RWPE1 (cell line): ENCODE measurements around the gene DEFB126.
"Not testable (repeated sequence)": the region's sequence is repeated elsewhere in the genome, so short reads cannot be mapped to it uniquely, and the experiment has no call there.

Experiments used
- CTCF ChIA-PET: fragments of 350-600 bp; sonication (Branson Sonifier 250); formaldehyde crosslinking; extraction: SDS; loops from one replicate; lab custom pipeline; 2021; lab: Yijun Ruan, JAX
- POLR2A ChIA-PET: fragments of 400-600 bp; formaldehyde crosslinking; extraction: SDS; loops from one replicate; lab custom pipeline; 2020; ENCODE audit warnings: antibody characterized with exemption; ENCODE audit not compliant: low non-redundant PET; lab: Yijun Ruan, JAX
- DNase-seq: peaks from one replicate; pipeline ENCODE4 v3.0.0; 2012; ENCODE audit warnings: low spot score
- H3K27ac ChIP-seq: fragments of 450-650 bp; 2 replicates; pipeline ENCODE4 v1.5.1; 2017
- TF ChIP-seq, protein P1 (sequence below): fragments of 450-650 bp; conservative IDR thresholded peaks from 2 replicates; pipeline ENCODE4 v1.5.1; 2017; ENCODE audit warnings: low read depth, mild to moderate bottlenecking

Gene DEFB126

DNA sequence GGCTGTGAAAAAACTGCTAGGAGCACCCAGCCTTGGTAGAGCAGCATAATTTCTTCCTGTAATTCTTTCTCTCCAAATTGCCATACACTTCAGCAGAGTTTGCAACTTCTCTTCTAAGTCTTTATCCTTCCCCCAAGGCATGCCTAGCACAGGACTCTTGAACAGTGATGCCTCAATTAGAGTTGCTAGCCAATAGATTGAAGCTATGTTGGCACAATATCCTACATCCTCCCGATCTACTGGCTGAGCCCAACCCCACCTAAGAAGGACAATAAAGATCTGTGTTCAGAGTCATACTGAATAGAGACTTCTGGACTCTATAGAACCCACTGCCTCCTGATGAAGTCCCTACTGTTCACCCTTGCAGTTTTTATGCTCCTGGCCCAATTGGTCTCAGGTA, at the start of gene DEFB126:
DEFB126 (plus strand) TSS at position 301 of the 400 bp plus-strand sequence; CDS start at position 340, 39 bp downstream.
- POLR2A ChIA-PET = no interaction called here
- CTCF ChIA-PET = no interaction called here
- DNase-seq = no peak
- H3K27ac ChIP-seq = no peak within 1 kb of the TSS
- TF ChIP-seq, protein P1, sequence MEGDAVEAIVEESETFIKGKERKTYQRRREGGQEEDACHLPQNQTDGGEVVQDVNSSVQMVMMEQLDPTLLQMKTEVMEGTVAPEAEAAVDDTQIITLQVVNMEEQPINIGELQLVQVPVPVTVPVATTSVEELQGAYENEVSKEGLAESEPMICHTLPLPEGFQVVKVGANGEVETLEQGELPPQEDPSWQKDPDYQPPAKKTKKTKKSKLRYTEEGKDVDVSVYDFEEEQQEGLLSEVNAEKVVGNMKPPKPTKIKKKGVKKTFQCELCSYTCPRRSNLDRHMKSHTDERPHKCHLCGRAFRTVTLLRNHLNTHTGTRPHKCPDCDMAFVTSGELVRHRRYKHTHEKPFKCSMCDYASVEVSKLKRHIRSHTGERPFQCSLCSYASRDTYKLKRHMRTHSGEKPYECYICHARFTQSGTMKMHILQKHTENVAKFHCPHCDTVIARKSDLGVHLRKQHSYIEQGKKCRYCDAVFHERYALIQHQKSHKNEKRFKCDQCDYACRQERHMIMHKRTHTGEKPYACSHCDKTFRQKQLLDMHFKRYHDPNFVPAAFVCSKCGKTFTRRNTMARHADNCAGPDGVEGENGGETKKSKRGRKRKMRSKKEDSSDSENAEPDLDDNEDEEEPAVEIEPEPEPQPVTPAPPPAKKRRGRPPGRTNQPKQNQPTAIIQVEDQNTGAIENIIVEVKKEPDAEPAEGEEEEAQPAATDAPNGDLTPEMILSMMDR = no peak

DNA sequence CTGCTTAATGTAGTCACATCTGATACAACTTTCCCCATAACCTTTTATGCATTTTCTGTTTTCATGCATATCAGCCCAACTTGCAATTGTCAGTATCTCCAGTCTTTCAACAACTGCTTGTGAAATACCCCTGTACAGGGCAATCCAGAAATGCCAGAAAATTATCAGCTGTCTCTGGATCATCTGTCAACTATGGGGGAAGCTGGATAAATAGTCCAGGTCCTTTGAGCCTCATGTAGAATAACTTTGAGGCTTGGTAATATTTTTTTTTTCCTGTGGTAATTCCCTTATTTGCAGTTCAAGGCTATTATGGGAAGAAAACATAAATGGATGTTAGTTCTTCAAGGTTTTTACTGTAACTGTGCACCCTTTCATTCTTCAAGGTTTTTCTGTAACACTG, 48.7 kb upstream of the DEFB126 start:
- CTCF ChIA-PET = no interaction called here
- DNase-seq = no peak
- H3K27ac ChIP-seq = no peak overlapping the region
- TF ChIP-seq, protein P1 = no peak
- POLR2A ChIA-PET = no interaction called here

DNA sequence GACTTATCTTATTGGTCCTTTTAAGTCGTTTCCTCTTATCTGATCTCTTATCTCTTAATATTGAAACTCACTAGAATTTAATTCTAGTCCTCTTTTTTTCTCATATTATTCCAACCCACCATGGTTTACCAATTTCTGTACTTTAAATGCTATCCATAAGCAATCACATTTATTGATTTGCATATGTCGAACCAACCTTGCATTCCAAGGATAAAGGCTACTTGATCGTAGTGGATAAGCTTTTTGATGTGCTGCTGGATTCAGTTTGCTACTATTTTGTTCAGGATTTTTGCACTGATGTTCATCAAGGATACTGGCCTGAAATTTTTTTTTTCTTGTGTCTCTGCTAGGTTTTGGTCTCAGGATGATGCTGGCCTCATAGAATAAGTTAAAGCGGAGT, 47.2 kb upstream of the DEFB126 start:
- ChIA-PET POLR2A (no interaction called here), CTCF (interaction anchor here (0.6 kb wide), 1 partner anchor 52 kb away, joined by 5 read pairs; no protein-coding TSS in a partner anchor)
- TF ChIP-seq, protein P1 = no peak
- no peak overlapping the region for H3K27ac ChIP-seq
- no peak for DNase-seq

GRCh38 chr20:97691-98090, 44.7 kb upstream of the DEFB126 start:
- POLR2A ChIA-PET, H3K27ac ChIP-seq, DNase-seq, CTCF ChIA-PET: not testable (repeated sequence)

- ChIA-PET POLR2A (no interaction called here), CTCF (no interaction called here)
- H3K27ac ChIP-seq = no peak overlapping the region
- DNase-seq = no peak
- TF ChIP-seq, protein P1 = no peak
These were observed 40.4 kb upstream of the DEFB126 start for GRCh38 chr20:101975-102374.

DNA sequence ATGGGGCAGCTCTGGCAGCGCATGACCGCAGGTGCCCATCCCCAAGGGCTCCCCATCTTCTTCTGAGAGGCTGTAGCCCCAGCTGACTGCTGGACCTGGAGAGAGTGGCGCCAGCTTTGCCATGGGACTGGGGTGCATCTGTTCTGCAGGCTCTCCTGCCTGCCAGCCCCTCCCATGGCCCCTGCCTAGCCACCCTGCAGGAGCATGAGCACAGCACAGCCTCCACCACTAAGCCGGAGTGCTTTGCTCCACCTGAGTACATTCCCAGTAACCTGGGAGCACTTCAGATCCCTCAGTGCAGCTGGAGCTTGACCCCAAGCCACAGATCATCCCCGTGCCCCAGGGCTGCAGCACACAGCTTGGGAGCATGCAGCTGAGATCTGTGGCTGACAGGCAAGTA, 38.9 kb upstream of the DEFB126 start:
- POLR2A ChIA-PET = no interaction called here
- H3K27ac ChIP-seq = no peak overlapping the region
- DNase-seq = no peak
- CTCF ChIA-PET = no interaction called here
- TF ChIP-seq, protein P1 = no peak

DNA sequence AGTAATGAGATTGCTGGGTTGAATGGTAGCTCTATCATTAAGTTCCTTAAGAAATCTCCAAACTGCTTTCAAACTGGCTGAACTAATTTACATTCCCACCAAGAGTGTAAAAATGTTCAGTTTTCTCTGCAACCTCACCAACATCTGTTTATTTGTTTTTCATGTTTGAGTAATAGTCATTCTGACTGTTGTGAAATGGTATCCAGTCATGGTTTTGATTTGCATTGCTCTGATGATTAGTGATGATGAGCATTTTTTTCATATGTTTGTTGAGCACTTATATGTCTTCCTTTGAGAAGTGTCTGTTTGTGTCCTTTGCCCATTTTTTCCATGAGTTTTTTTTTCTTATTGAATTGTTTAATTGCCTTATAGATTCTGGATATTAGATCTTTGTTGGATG, 30.0 kb upstream of the DEFB126 start:
- POLR2A ChIA-PET = no interaction called here
- TF ChIP-seq, protein P1 = no peak

More for the DNA sequence above, 30.0 kb upstream of the DEFB126 start:
- CTCF ChIA-PET = no interaction called here
- H3K27ac ChIP-seq = no peak overlapping the region
- no peak for DNase-seq
